Caco-2 (cell line): Measurements from ENCODE around the gene CHRD. TPM values are rescaled to one million over a fixed set of nuclear protein-coding genes. Genes with fewer than 3 reads are reported as not detected.

Experiments
- BruUV-seq: library from RNA; stranded (reverse); fragments of 400-500 nt; replicated peaks from 2 replicates; lab custom pipeline; 2021; lab: Mats Ljungman, UMichigan
- CTCF ChIA-PET: fragments of 300-600 bp; sonication (Branson Sonifier 250); formaldehyde crosslinking; loops from one replicate; lab custom pipeline; 2022; ENCODE audit warnings: antibody characterized with exemption; lab: Charles Lee
- POLR2A ChIA-PET: fragments of 300-600 bp; sonication (Branson Sonifier 250); formaldehyde crosslinking; loops from one replicate; lab custom pipeline; 2022; ENCODE audit warnings: antibody characterized with exemption; lab: Charles Lee
- DNase-seq, 2 experiments: peaks; one replicate each; pipeline versions ENCODE4 v3.0.0 to v3.0.0-alpha.2; 2020 to 2022
- H3K27me3 ChIP-seq: replicated peaks from 2 replicates; pipeline ENCODE4 v1.6.0; 2011; ENCODE audit warnings: low read length; ENCODE audit not compliant: control insufficient read depth, insufficient read depth
- H3K36me3 ChIP-seq: 2 replicates; pipeline ENCODE4 v1.5.1; 2011; ENCODE audit warnings: low read length; ENCODE audit not compliant: control insufficient read depth, insufficient read depth
- H3K4me1 ChIP-seq: fragments of 250-450 bp; sonication (Bioruptor Pico); 2 replicates; pipeline ENCODE4 v1.5.1; 2020; ENCODE audit warnings: mild to moderate bottlenecking
- H3K4me3 ChIP-seq: 2 replicates; pipeline ENCODE4 v1.5.1; 2011; ENCODE audit warnings: low read depth, mild to moderate bottlenecking, control low read depth, low read length
- H3K9me3 ChIP-seq: fragments of 250-450 bp; sonication (Bioruptor Pico); 2 replicates; pipeline ENCODE4 v1.5.1; 2020; ENCODE audit warnings: mild to moderate bottlenecking, moderate library complexity
- H3K27ac Mint-ChIP-seq: one replicate; pipeline ENCODE4 v1.8.0; 2022; ENCODE audit warnings: mixed read lengths; ENCODE audit not compliant: unreplicated experiment
- H3K27me3 Mint-ChIP-seq: one replicate; pipeline ENCODE4 v1.8.0; 2022; ENCODE audit warnings: mixed read lengths; ENCODE audit not compliant: insufficient read depth, unreplicated experiment
- H3K36me3 Mint-ChIP-seq: one replicate; pipeline ENCODE4 v1.8.0; 2022; ENCODE audit warnings: mild to moderate bottlenecking, mixed read lengths; ENCODE audit not compliant: insufficient read depth, unreplicated experiment
- H3K4me1 Mint-ChIP-seq: one replicate; pipeline ENCODE4 v1.8.0; 2022; ENCODE audit warnings: low read depth, mixed read lengths; ENCODE audit not compliant: unreplicated experiment
- H3K4me3 Mint-ChIP-seq: one replicate; pipeline ENCODE4 v1.8.0; 2022; ENCODE audit warnings: mild to moderate bottlenecking, moderate library complexity, mixed read lengths; ENCODE audit not compliant: unreplicated experiment
- H3K9me3 Mint-ChIP-seq: one replicate; pipeline ENCODE4 v1.8.0; 2022; ENCODE audit warnings: mixed read lengths; ENCODE audit not compliant: unreplicated experiment
- intact Hi-C: fragments of 100-400 bp; cut with micrococcal nuclease; formaldehyde crosslinking; loops from one replicate; pipeline ENCODE4 v1.10.0; 2022; ENCODE audit not compliant: unreplicated experiment
- total RNA-seq: library from RNA; stranded (reverse); gene quantifications from 2 replicates; pipeline ENCODE4 v1.2.3, GENCODE V29; 2022
- TF ChIP-seq, protein P1 (sequence below), 2 experiments: fragments of 200-600 bp in 1 of 2; IDR thresholded peaks; 1 replicate in 1 of 2; 2 replicates in 1 of 2; pipeline versions ENCODE4 v1.5.1 to v1.8.0; 2011 to 2022; ENCODE audit warnings: antibody characterized with exemption in 1 of 2, control low read depth in 1 of 2, inconsistent platforms in 1 of 2, low read depth in 1 of 2, low read length in 1 of 2, mild to moderate bottlenecking in 1 of 2, moderate library complexity in 1 of 2; ENCODE audit not compliant: insufficient read depth in 1 of 2, severe bottlenecking in 1 of 2, unreplicated experiment in 1 of 2

The CHRD gene
- total RNA-seq, 1 experiment from 2014 or later, result 6.4 TPM

DNA sequence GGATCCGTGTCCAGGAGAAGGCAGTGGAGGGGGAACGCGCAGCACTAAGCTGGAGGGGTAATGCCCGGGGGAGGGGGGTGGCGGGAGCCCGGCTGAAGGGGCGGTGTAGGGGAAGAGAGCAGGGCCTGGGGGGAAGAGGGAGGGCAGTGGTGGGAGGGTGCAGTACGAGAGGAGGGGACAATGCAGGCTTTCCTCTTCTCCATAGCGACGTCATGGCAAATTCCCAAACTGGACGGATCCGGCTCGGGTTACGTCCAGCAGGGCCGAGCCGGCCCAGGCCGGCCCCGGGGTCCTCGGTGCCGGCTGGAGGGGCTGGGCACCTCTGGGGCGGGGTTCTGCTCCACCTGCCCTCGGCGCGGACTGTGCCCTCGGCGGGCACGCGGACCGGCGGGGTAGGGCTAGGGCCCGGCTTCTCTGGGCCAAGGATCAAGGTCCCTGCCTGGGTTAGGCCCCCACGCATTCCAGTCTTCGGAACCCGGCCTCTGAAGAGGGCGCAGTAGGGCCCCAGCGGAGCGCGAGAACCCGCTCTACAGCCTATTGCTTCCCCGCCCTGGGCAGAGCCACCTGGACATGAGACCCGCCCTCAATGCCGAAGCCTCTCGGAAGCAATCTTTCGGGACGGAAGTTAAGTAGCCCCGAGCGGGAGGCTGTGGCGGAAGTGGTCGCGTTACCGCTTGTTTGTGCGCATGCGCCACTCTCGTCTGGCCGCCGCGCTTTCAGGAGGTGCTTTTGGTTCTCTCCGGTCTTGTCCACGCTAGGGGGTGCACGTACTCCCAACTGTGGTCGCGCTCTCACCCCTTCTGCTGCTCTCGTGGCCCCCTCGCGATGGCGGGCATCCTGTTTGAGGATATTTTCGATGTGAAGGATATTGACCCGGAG lies 16.9 kb upstream of the CHRD start:
- CTCF ChIA-PET, result interaction anchor here (0.9 to 2.6 kb wide), 6 partner anchors 9 to 198 kb away, joined by 3 to 12 read pairs (median 4); partner anchors contain the start of genes EPHB3 and FAM131A
- H3K4me1 ChIP-seq, result peaks cover 6% of the 10 kb centered on the region; the same call in 1 of the 2 replicates
- no peaks in the 10 kb centered on the region for H3K9me3 Mint-ChIP-seq
- peak overlapping the region; percentile 97 for H3K4me3 Mint-ChIP-seq
- H3K9me3 ChIP-seq, result no peaks in the 10 kb centered on the region
- H3K4me3 ChIP-seq, result peak overlapping the region; percentile 74
- peak; percentile 98 to 99 for DNase-seq
- H3K36me3 ChIP-seq, result peaks cover 1% of the 10 kb centered on the region; the same call in 1 of the 2 replicates
- peak overlapping the region; percentile 97 for H3K27ac Mint-ChIP-seq
- H3K27me3 ChIP-seq, result no peaks in the 10 kb centered on the region; the same call in 1 of the 2 replicates
- TF ChIP-seq, protein P1, sequence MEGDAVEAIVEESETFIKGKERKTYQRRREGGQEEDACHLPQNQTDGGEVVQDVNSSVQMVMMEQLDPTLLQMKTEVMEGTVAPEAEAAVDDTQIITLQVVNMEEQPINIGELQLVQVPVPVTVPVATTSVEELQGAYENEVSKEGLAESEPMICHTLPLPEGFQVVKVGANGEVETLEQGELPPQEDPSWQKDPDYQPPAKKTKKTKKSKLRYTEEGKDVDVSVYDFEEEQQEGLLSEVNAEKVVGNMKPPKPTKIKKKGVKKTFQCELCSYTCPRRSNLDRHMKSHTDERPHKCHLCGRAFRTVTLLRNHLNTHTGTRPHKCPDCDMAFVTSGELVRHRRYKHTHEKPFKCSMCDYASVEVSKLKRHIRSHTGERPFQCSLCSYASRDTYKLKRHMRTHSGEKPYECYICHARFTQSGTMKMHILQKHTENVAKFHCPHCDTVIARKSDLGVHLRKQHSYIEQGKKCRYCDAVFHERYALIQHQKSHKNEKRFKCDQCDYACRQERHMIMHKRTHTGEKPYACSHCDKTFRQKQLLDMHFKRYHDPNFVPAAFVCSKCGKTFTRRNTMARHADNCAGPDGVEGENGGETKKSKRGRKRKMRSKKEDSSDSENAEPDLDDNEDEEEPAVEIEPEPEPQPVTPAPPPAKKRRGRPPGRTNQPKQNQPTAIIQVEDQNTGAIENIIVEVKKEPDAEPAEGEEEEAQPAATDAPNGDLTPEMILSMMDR (IDR thresholded peaks at IDR 0.05; ENCODE audit: insufficient read depth in 1 of 2, low read depth in 1 of 2, low read length in 1 of 2, severe bottlenecking in 1 of 2, unreplicated experiment in 1 of 2), result peak; percentile 61 to 66
- no TSS peak for BruUV-seq
- H3K27me3 Mint-ChIP-seq, result no peaks in the 10 kb centered on the region
- peaks cover 49% of the 10 kb centered on the region for H3K36me3 Mint-ChIP-seq
- intact Hi-C loops, result loop anchor here (1.0 kb wide), 1 partner anchor 49 kb away; the partner anchor contains the start of gene EIF4G1
- peaks cover 11% of the 10 kb centered on the region for H3K4me1 Mint-ChIP-seq
- POLR2A ChIA-PET, result interaction anchor here (0.6 to 1.7 kb wide), 6 partner anchors 10 to 199 kb away, joined by 4 to 8 read pairs (median 5); partner anchors contain the start of gene EPHB3

DNA sequence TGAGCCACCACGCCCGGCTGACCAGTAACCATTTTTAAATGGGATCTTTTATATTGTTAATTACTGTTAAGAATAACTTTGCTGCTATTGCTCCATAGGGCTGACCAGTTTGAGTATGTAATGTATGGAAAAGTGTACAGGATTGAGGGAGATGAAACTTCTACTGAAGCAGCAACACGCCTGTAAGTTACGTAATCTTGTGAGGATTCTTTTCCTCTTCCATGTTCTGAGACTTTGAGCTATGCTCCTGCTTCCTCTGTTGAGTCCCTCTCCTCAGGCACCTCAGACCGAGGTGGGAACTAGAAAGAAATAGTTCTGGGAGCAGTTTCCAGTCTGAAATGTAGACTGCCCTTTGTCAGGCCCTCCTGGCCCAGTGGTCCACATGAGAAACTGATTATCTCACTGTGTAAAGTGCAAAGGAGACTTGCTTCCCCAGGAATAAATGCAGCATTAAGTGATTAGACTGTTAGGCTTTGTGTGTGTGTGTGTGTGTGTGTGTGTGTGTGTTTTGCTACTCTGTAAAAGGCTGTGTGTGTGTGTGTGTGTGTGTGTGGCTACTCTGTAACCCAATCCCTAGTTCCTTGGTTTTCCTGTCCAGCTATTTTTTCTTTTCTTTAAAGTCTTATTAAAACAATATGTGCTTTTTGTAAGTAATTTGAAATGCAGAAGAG lies 13.1 kb upstream of the CHRD start:
- Histone ChIP-seq H3K4me1 (peaks cover 6% of the 10 kb centered on the region; the same call in 1 of the 2 replicates), H3K36me3 (peaks cover 1% of the 10 kb centered on the region; the same call in 1 of the 2 replicates)
- BruUV-seq, result no TSS peak

More for the DNA sequence above, 13.1 kb upstream of the CHRD start:
- ChIA-PET POLR2A (no interaction called here), CTCF (interaction anchor here (0.7 kb wide), 1 partner anchor 9 kb away, joined by 3 read pairs; no protein-coding TSS in a partner anchor)
- Histone ChIP-seq H3K27me3 (no peaks in the 10 kb centered on the region; the same call in 1 of the 2 replicates), H3K9me3 (no peaks in the 10 kb centered on the region), H3K4me3 (no peak overlapping the region)
- no peak overlapping the region for H3K4me3 Mint-ChIP-seq
- H3K27me3 Mint-ChIP-seq, result no peaks in the 10 kb centered on the region
- TF ChIP-seq, protein P1 (IDR thresholded peaks at IDR 0.05; ENCODE audit: insufficient read depth in 1 of 2, low read depth in 1 of 2, low read length in 1 of 2, severe bottlenecking in 1 of 2, unreplicated experiment in 1 of 2), result no peak
- no peak for DNase-seq
- intact Hi-C loops, result no loop called here
- no peaks in the 10 kb centered on the region for H3K9me3 Mint-ChIP-seq
- peak overlapping the region; percentile 15 for H3K27ac Mint-ChIP-seq
- H3K36me3 Mint-ChIP-seq, result peaks cover 66% of the 10 kb centered on the region
- H3K4me1 Mint-ChIP-seq, result peaks cover 4% of the 10 kb centered on the region
